ENCODE measurements around the gene PCGF3.

GRCh38 chr4:681736-682451, 23.7 kb upstream of the PCGF3 start:
- TF ChIP-seq CTCF (IDR thresholded peaks at IDR 0.05): no peak
- TF ChIP-seq POLR2A (IDR thresholded peaks at IDR 0.05): no peak

Measured in uterus (tissue), 2 donors.